GM19193 (cell line): ENCODE measurements around the gene EDIL3.

Experiments used
- POLR2A ChIP-seq: IDR thresholded peaks from 4 replicates; pipeline ENCODE4 v1.6.1; 2011; ENCODE audit not compliant: insufficient read depth, insufficient read length; ENCODE audit errors: extremely low read depth

The EDIL3 gene

DNA sequence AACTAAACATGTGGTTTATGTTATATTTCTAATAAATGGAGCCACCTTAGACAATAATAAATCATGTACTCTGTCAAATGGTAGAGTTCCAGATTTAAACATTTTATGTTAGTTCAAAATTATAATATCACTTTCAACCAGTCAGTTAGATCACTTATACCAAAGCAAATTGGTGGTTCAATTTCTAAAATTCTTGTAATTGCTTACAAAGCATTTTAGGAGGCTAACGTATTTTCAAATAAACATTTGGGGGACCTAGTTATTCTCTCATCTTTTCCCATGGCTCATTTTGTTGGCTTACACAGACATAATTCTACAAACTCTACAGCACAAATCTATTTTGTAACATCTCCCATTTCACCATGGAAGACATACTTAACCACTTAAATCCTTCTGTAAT, 39.9 kb downstream of the EDIL3 start:
- no peak for TF ChIP-seq POLR2A

DNA sequence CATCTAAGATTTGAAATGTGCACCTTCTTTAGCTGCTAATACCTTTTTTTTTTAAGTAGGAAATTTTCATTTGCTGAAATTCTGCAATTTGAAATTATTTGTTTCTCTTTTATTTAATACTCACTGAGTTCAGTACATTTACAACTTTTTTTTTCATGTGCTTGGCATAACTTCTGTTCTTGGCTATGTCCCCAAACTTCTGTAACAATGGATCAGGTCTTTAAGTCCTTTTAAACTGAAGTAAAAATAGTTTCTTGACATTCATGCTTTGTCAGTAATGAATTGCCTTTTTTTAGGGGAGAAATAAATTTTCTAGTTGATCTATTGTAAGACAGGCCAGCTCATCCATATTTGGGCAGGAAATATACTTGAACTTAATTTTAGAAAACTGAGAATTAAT, 41.5 kb downstream of the EDIL3 start:
- TF ChIP-seq POLR2A = no peak

DNA sequence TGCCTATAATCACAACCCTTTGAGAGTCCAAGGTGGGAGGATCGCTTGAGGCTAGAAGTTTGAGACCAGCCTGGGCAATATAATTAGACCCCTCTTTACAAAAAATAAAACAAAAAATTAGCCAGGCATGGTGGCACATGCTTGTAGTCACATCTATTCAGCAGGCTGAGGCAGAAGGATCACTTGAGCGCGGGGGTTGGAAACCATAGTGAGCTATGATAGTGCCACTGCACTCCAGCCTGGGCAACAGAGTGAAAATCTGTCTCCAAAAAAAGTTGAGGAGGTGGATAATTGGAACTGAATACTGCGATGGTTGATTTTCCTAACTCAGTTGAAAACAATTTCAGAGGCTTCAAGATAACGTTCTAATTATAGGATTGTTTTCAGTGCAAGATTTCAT, 52.6 kb downstream of the EDIL3 start:
- no peak for TF ChIP-seq POLR2A

DNA sequence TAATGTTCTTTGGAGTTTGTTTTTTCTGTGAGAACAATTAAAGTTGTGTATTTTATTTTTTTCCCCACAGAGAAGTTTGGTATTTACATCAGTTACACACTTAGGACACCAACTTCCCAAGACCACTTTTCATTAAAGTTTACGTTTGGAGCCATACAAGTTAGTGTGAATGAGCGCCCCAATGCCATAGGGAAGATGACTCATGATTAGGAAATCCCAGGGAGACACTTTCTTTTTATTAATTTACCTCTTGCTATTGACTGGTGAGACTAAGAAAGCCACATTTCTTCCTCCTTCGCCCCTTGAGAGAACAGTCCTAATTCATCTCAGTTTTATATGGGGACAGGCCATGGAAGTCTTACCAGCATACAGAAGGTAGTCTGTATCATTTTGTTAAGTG, 57.1 kb downstream of the EDIL3 start:
- no peak for TF ChIP-seq POLR2A

DNA sequence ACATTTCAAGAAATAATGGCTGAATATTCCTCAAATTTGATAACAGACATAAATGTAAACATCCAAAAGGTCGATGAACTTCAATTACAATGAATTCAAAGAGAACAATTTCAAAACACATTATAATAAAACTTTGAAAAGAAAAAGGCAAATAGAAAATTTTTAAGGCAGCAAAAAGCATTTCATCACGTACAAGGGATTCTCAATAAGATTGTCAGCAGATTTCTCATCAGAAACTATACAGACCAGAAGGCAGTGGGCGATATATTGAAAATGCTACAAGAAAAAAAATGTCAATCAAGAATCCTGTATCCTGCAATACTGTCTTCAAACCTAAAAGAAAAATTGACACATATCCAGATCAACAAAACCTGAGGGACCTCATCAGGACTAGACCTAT, 62.0 kb downstream of the EDIL3 start:
- no peak for TF ChIP-seq POLR2A

DNA sequence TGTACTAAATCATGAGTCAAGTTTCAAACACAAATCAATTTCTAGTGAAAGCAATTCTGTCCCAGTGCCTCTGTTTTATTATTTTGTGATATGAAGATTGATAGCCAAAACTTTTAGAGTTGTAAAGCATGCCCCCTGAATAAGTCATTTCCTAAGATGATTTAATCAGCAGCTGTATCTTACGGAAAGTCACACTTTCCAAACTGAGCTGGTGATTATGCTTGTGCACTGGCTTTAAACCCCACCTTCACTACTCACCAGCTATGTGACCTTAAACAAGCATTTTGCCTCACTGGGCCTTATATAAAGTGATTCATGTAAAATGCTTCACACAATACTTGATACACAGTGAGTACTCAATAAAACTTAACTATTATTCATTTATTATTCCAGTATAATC, 78.1 kb downstream of the EDIL3 start:
- no peak for TF ChIP-seq POLR2A

DNA sequence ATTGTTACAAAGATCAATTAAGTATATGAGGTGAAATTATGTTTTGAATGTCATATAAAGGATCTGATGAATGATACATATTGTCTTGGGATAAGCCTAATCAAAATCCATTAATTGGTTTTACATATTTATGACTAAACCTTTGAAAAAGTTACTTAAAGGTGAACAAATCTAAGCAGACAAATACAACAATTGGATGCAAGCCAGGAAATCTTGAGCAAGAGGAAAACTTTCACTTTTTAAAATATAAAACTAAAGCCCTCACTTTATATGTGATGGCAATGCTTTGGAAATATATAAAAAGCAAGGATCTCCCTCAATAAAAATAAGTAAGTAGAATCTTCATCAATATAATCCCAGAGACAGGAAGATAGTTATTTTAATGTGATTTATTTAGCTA, 80.1 kb downstream of the EDIL3 start:
- TF ChIP-seq POLR2A = no peak

DNA sequence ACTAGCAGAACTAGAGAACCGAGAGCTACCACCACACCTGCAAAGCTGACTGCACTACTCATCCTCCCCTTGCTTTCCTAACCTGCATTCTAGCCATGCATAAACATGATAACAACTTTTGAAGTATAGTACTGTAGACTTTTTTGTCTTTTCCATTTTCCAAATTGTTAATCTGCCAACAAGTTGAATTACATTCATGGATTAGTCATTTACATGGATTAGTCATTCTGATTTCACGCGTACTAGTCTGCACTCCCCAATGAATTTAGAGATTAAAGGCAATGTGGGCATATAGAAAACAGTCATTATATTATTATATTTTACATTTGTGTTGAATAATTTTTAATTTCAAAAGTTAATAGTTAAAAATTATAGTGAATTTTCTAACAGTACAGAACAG, 81.4 kb downstream of the EDIL3 start:
- TF ChIP-seq POLR2A = no peak

DNA sequence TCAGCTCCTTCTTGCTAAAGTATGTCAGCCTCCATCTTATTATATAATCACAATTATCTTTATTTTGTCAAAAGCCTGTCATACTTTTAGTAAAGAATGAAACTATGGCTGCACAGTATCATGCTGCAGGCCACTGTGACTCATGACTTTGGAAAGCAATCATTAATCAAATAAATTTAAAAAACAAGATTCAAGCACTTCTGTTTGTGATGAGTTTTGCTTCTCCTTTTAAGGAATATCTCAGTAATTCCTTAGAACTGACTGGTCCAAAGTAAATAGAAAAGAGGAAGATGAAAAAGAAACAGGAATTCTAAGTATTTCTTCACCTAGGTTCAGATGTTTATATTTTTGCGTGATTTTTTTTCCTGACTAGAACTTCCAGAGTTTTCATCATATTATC, 83.1 kb downstream of the EDIL3 start:
- TF ChIP-seq POLR2A = no peak

DNA sequence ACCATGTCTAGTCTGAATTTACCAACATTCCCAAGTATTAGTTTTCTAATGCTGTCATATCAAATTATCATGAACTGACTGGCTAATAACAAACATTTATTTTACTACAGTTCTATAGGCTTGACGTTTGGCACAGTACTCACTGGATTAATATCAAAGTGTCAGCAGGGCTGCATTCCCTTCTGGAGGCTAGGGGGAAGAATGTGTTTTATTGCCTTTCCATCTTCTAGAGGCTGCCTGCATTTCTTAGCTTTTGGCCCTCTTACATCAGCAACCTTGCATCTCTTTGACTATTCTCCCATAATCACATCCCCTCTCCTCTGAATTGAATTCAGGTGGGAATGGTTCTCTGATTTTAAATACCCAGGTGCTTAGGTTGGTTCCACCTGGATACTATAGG, 84.7 kb downstream of the EDIL3 start:
- no peak for TF ChIP-seq POLR2A

DNA sequence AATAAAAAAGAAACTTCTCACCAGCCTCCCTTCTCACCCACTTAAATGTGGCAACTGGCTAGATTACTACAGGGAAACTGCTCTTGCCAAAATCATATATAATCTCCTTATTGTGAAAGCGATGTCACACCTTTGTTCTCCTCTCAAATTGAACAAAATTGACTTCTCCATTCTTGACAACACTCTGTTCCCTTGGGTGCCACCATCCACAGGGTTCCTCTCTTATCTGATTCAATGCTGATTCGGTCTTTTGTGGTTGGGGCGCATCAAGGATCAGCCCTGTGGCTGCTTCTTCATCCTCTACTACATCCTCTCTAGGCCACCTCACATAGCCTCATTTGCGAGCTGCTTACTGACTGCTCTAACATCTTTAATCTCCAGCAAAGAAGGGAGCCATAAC, 86.1 kb downstream of the EDIL3 start:
- TF ChIP-seq POLR2A = no peak

DNA sequence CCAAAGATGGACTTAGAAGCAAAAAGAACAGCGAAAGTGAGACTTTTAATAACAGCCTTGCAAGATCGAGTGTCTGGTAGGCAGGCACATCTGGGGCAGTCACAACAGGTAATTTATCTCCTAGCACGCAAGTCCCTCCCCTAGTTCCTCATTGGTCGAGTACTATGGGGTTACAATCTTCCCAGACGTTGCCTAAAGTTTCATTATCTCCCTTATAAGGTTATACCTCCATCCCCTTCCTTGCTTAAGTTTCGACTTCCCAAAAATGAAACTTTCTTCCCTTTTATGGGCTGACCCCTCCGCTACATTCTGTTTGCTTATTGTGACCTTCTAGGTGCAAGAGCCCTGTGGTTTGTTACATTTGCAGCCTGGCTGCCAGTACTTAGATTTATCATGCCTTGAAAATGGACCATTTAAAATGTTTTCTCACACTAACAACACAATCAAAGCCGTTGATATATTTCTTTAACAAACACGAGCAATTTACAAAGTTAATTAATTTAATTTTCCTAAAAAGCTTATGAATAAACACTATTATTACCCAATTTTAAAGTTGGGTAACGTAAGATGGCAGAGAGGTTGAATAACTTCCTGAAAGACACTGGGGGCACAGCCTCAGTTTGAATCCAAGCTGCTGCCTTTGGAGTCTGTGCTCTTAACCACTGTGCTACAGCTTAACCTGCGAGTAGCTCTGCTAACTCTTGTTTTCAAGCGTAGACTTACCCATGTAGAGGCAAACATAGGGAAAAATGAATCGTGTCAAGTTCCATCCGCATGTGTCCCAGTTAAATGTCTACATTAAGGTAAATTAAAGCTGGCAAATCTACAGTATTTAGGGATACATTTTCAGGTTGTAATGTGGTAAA, 91.7 kb downstream of the EDIL3 start:
- TF ChIP-seq POLR2A = no peak

DNA sequence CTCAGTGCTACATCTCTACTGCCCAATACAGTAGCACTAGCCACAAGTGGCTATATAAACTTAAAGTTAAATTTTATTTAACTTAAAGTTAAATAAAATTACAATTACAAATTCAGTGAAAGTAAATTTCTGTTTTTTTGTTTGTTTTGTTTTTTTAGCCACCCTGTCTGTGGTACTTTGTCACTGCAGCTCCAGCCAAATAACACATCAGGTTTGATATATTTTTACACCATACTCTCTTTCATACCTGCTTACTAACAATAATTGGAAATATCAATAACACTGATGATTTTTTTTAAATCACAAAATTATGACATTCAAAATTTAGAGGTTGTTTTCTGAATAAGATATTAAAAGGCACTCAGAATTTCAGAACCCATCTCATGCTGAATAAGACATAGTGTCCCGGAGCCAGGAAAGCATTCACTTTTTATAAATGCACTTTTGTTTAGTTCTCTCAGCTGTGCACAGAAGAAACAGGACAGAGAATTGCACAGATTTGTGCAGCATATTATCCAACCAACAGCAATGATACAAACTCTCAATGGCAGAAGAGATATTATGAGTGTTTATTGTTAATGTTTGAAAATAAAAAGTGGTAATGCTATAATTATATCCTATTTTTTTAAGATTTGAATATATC, 92.6 kb downstream of the EDIL3 start:
- no peak for TF ChIP-seq POLR2A

DNA sequence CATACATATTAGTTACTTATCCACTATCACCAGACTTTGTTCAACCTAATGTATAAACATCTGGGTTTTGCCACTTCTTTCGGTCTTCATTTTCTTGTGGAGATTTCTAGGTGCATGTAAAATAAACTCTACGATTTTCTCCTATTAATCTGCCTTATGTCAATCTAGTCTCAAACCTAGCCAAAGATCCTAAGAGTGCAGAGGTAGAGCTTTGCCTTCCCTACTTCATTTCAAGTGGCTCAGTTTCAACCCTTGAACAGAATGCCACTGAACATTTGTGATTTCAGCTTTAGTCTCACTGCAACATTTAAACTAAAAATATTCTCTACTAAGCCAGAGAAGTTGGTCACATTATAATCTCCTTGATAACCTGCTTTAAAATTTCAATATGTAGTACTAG, 94.0 kb downstream of the EDIL3 start:
- no peak for TF ChIP-seq POLR2A

DNA sequence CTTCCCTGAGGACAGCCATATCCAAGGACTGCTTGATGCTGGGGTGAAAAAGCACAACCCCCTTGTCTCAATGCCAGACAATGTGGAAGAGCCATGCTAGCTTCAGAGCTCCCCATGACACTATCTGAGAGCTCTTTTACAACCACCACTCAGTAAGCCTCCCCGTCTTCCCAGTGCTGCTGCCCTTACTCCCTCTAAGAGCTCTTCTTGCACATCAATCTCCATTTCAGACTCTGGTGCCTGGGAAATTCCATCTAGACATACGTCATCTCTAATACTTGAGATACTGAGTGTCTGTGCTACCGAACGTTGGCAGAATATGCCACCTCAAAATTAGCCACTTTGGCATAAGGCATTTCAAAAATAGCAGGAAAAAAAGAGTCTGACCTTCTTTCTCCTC, 94.5 kb downstream of the EDIL3 start:
- no peak for TF ChIP-seq POLR2A

DNA sequence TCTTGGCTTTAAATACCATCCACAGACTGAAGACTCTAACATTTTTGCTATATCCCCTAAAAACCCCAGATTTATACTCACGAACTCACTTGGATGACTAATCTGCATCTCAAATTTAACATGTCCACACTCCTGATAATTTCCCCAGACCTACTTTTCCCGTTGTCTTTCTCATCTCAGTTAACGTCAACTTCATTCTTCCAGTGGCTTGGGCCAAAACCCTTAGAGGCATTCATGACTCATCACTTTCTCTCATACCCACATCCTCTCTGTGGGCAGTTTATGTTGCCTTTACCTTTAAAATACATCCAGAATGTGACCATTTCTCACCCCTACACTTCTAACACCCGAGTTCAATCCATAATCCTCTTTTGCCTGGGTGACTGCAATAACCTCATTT, 96.7 kb downstream of the EDIL3 start:
- no peak for TF ChIP-seq POLR2A

DNA sequence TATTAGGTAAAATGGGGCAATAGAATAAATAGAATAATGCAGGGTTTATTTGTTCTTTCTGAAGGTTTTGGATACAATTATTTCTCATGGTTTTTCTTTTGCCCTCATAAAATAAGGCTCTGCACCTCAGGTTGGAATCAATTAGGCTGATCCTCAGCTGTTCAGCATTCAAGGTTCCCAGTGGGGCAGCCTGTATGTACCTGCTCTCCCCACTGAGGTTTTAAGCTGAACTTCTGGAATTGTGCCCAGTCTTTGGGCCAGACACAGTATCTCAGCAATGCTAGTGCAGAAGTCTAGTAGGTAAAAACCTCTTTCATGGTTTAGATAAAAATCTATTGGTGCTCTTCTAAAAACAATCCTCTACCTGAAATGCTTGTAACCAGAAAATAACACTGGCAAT, 98.0 kb downstream of the EDIL3 start:
- no peak for TF ChIP-seq POLR2A
